CD4-positive, alpha-beta T cell treated with Interleukin-12 subunit alpha and Interleukin-12 subunit beta, for 1 hour (primary cell): ENCODE measurements around the gene LPO.
A peak's percentile ranks its signal among the peaks of the same experiment; 100 is the strongest.

ENCODE experiments used
- DNase-seq: peaks from one replicate; pipeline ENCODE4 v3.0.0-alpha.2; 2020

LPO gene

GRCh38 chr17:58279016-58279711 is 40.8 kb downstream of the LPO start:
- no peak for DNase-seq

- DNase-seq, result no peak
These were observed 41.5 kb downstream of the LPO start for GRCh38 chr17:58279736-58280479.

- no peak for DNase-seq
These were observed 42.3 kb downstream of the LPO start, which contains the start of gene MPO for GRCh38 chr17:58280480-58281217. TSS of gene MPO (minus strand) at chr17:58280935. CDS start at chr17:58280758, 177 bp downstream.

GRCh38 chr17:58281511-58282011 is 43.2 kb downstream of the LPO start:
- no peak for DNase-seq

- no peak for DNase-seq
These were observed 44.1 kb downstream of the LPO start for GRCh38 chr17:58282442-58282841.

- no peak for DNase-seq
These were observed 45.6 kb downstream of the LPO start for GRCh38 chr17:58283674-58284612.

GRCh38 chr17:58284613-58285421 is 46.4 kb downstream of the LPO start:
- DNase-seq, result no peak

- no peak for DNase-seq
These were observed 47.0 kb downstream of the LPO start for GRCh38 chr17:58285422-58285810.

GRCh38 chr17:58289869-58290268 is 51.5 kb downstream of the LPO start:
- DNase-seq, result no peak

GRCh38 chr17:58291246-58291645 is 52.9 kb downstream of the LPO start:
- DNase-seq, result no peak

- DNase-seq, result no peak
These were observed 55.6 kb downstream of the LPO start for GRCh38 chr17:58294034-58294433.

- no peak for DNase-seq
These were observed 62.0 kb downstream of the LPO start for GRCh38 chr17:58300336-58300735.

GRCh38 chr17:58301504-58302150 is 63.2 kb downstream of the LPO start:
- no peak for DNase-seq

- no peak for DNase-seq
These were observed 64.0 kb downstream of the LPO start for GRCh38 chr17:58302171-58302918.

GRCh38 chr17:58302919-58303585 is 64.7 kb downstream of the LPO start:
- no peak for DNase-seq

GRCh38 chr17:58303971-58304749 is 65.8 kb downstream of the LPO start:
- peak; percentile 69 for DNase-seq

GRCh38 chr17:58304750-58305486 is 66.5 kb downstream of the LPO start:
- DNase-seq, result no peak

GRCh38 chr17:58305626-58306025 is 67.2 kb downstream of the LPO start:
- no peak for DNase-seq
